Kidney epithelial cell (primary cell): Measurements from ENCODE around the gene NOTCH3. TPM values are rescaled to one million over a fixed set of nuclear protein-coding genes. Genes with fewer than 3 reads are reported as not detected.

Source experiments
- DNase-seq: peaks from one replicate; pipeline ENCODE4 v3.0.0-alpha.2; 2010; ENCODE audit warnings: low read depth
- H3K27me3 ChIP-seq: 2 replicates; pipeline ENCODE4 v1.6.0; 2011; ENCODE audit warnings: low read length; ENCODE audit not compliant: control insufficient read depth, insufficient read depth
- H3K36me3 ChIP-seq: 2 replicates; pipeline ENCODE4 v1.5.1; 2011; ENCODE audit warnings: low read length; ENCODE audit not compliant: control insufficient read depth, insufficient read depth
- H3K4me3 ChIP-seq: 2 replicates; pipeline ENCODE4 v1.5.1; 2011; ENCODE audit warnings: low read depth, mild to moderate bottlenecking, control low read depth, low read length
- total RNA-seq: library from RNA; depleted of rRNA; stranded (reverse); fragments of >200 nt; gene quantifications from 2 replicates; pipeline ENCODE4 v1.2.3, GENCODE V29; 2015
- TF ChIP-seq, protein P1 (sequence below): IDR thresholded peaks from 2 replicates; pipeline ENCODE4 v1.5.1; 2011; ENCODE audit warnings: mild to moderate bottlenecking, moderate library complexity, low read length, control low read depth, inconsistent platforms; ENCODE audit not compliant: insufficient read depth, poor library complexity, severe bottlenecking

Gene NOTCH3
- total RNA-seq, 1 donor from 2014 or later = 32.8 TPM

DNA sequence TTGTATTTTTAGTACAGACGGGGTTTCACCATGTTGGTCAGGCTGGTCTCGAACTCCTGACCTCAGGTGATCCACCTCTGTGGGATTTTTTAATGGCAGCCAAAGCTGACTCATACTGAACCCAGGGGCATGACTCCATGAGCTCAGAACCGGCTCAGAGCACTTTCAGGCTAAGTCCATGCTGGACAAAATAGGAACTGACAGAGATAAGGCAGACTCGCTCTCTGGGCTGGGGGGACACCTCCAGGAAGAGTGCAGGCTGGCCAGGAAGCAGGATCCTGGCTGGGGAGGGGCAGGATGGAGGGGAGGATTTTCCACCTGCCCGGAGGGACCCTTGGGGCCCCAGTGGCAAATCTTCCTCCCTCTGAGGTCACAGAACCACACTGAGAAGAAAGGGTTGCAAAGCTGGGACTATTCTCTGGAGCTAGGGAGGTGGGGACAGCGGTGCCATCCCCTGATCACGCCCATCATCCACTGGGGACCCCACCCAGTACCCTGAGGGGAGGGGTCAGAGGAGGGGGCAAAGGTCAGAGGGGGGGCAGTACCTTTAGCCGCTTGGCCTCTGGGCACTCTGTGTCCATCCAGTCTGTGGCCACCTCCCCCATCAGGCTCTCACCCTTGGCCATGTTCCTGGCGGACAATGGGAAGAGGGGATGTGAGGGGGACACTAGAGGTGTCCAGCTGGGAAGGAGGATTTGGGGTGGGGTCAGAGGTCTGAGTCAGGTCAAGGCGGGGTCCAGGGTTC is 31.1 kb downstream of the NOTCH3 start:
- TF ChIP-seq, protein P1, sequence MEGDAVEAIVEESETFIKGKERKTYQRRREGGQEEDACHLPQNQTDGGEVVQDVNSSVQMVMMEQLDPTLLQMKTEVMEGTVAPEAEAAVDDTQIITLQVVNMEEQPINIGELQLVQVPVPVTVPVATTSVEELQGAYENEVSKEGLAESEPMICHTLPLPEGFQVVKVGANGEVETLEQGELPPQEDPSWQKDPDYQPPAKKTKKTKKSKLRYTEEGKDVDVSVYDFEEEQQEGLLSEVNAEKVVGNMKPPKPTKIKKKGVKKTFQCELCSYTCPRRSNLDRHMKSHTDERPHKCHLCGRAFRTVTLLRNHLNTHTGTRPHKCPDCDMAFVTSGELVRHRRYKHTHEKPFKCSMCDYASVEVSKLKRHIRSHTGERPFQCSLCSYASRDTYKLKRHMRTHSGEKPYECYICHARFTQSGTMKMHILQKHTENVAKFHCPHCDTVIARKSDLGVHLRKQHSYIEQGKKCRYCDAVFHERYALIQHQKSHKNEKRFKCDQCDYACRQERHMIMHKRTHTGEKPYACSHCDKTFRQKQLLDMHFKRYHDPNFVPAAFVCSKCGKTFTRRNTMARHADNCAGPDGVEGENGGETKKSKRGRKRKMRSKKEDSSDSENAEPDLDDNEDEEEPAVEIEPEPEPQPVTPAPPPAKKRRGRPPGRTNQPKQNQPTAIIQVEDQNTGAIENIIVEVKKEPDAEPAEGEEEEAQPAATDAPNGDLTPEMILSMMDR = no peak
- no peak for DNase-seq
- Histone ChIP-seq H3K36me3 (no peaks in the 10 kb centered on the region), H3K27me3 (no peaks in the 10 kb centered on the region), H3K4me3 (no peak overlapping the region)

DNA sequence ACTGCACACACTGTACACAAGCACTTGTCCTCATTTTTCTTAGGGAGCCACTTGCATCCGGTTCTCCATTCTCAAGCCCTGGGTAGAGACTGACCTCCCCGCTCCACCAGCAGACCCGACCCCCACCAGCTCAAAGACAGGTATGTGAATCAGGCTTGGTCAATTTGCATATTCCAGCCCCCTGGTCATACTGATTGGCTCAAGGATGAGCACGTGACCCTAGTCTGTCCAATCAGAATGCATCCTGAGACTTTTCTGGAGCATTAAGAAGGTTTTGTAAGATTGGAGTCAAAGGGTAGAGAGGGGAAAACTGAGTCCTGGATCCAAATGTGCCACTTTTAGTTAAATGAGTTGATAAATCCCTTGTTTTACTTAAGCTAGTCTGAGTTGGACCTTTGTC is 34.1 kb downstream of the NOTCH3 start:
- TF ChIP-seq, protein P1 = no peak
- no peak for DNase-seq

DNA sequence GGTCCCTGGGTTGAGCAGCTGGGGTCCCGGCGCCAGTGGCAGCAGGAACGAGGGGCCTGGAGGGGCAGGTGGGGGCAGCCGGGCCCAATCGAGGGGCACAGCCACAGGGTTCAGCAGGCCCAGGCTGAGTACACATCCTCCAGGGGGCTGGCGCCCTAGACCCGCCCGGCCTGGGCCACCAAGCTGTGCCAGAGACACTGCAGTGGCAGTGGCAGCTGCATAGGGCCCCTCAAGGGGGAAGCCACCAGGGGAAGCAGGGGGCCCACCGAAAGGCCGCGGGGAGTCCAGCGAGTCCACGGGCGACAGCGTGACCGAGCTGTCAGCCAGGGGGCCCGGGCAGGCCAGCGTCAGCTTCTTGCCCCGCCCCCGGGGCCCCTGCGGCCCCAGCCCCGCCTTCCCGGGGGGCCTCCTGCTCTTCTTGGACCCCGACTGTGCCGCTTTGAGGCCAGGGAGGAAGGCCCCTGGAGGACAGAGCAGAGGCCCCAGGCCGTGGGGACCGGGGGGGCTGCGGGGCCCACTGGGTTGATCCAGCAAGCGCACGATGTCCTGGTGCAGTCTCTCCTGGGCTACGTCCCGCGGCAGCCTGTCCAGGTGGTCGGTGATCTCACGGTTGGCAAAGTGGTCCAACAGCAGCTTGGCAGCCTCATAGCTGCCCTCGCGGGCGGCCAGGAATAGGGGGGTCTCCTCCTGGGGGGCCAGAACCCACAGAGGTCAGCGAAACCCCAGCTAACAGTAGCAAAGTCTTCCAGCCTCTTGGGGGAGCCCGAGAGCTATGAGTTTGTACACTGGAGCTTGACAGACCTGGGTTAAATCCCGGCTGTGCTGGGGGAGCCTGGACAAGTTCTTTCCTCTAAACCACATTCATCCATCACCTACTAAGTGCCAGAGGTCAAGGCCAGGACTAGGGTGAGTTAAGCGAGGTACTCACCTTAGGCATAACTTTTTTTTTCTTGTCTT is 39.5 kb downstream of the NOTCH3 start:
- no peaks in the 10 kb centered on the region for H3K27me3 ChIP-seq
- H3K4me3 ChIP-seq = no peak overlapping the region
- no peaks in the 10 kb centered on the region for H3K36me3 ChIP-seq
- DNase-seq = no peak
- TF ChIP-seq, protein P1 = no peak

More for the DNA sequence above, 34.1 kb downstream of the NOTCH3 start:
- H3K36me3 ChIP-seq = no peaks in the 10 kb centered on the region
- H3K4me3 ChIP-seq = no peak overlapping the region
- H3K27me3 ChIP-seq = no peaks in the 10 kb centered on the region

DNA sequence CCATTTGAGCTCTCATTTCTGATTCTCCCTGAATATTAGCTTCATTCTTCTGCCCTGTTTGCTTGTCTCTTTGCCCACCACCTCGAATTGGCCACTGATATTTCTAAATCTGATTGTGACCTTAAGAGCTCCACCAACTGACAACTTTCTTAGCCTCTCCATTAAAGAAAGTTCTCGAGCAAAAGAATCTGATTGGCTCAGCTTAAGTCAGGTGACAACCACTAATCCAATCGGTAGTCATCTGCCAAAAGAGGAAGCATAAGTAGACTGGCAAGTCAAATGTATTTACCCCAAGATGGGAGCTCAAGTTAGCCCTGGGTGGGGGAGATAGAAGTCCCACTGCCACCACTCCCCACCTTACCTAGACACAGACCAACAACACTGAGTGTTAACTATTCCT is 41.5 kb downstream of the NOTCH3 start:
- Histone ChIP-seq H3K36me3 (no peaks in the 10 kb centered on the region), H3K4me3 (no peak overlapping the region), H3K27me3 (no peaks in the 10 kb centered on the region)
- no peak for DNase-seq
- TF ChIP-seq, protein P1 = no peak

DNA sequence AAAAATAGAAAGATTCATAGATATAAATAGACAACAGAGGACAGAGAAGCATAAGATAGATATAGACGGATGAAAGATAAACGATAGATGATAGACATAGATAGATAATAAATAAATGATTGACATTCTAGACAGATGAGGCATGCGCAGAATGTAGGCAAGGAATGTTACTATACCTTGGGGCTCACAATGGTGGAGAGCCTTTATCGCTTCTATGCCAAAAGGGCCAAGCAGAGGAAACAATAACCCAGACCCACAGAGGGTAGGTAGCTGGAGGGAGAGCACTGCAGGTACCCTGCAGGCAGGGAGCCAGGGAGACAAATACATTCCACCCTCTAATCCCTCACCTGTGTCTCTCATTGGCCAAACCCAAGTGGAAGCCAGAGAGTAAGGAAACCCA is 44.4 kb downstream of the NOTCH3 start:
- TF ChIP-seq, protein P1 = no peak
- no peaks in the 10 kb centered on the region for H3K27me3 ChIP-seq
- DNase-seq = no peak
- no peaks in the 10 kb centered on the region for H3K36me3 ChIP-seq
- no peak overlapping the region for H3K4me3 ChIP-seq
